ENCODE data around the gene MAPK11. TPM values are rescaled to one million over a fixed set of nuclear protein-coding genes. Genes with fewer than 3 reads are reported as not detected.

MAPK11 gene
- total RNA-seq, 1 donor from 2014 or later = 26.1 TPM

DNA sequence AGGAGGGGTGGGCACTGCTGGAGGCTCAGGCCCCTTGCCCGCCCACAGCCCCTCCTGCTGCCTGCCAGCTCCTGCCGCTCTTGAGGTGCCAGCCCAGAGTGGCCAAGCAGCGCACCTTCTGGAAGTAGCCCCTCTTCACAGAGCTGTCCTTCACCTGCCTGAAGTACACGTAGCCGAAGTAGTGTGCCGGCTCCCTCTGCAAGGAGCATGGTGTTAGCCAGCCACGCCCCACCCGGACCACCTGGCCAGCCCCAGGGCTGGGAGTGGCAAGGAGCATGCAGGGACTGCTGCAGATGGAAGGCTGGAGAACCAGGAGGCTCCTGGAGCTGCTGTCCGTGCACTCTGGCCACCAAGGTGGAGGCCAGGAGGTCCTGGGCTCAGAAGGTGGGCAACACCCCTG, 47.0 kb upstream of the MAPK11 start:
- DNase-seq (peak; percentile 55), ATAC-seq (no peak)
- intact Hi-C loops (cut with DNase I) = no loop called here
- no peak overlapping the region for H3K27ac ChIP-seq
- TF ChIP-seq CTCF (IDR thresholded peaks at IDR 0.05) = no peak
- peaks cover 14% of the 10 kb centered on the region for H3K4me1 ChIP-seq
- no peaks in the 10 kb centered on the region for H3K9me3 ChIP-seq
- H3K4me3 ChIP-seq = no peak overlapping the region
- no peaks in the 10 kb centered on the region for H3K27me3 ChIP-seq
- H3K36me3 ChIP-seq = no peaks in the 10 kb centered on the region

- H3K36me3 ChIP-seq = no peaks in the 10 kb centered on the region
- ATAC-seq (no peak), DNase-seq (peak; percentile 59)
- peaks cover 14% of the 10 kb centered on the region for H3K4me1 ChIP-seq
- no peaks in the 10 kb centered on the region for H3K27me3 ChIP-seq
- intact Hi-C loops (cut with DNase I) = no loop called here
- TF ChIP-seq CTCF (IDR thresholded peaks at IDR 0.05) = no peak
- no peak overlapping the region for H3K27ac ChIP-seq
- no peak overlapping the region for H3K4me3 ChIP-seq
- no peaks in the 10 kb centered on the region for H3K9me3 ChIP-seq
Measured at GRCh38 chr22:50316114-50317065, 46.2 kb upstream of the MAPK11 start.

DNA sequence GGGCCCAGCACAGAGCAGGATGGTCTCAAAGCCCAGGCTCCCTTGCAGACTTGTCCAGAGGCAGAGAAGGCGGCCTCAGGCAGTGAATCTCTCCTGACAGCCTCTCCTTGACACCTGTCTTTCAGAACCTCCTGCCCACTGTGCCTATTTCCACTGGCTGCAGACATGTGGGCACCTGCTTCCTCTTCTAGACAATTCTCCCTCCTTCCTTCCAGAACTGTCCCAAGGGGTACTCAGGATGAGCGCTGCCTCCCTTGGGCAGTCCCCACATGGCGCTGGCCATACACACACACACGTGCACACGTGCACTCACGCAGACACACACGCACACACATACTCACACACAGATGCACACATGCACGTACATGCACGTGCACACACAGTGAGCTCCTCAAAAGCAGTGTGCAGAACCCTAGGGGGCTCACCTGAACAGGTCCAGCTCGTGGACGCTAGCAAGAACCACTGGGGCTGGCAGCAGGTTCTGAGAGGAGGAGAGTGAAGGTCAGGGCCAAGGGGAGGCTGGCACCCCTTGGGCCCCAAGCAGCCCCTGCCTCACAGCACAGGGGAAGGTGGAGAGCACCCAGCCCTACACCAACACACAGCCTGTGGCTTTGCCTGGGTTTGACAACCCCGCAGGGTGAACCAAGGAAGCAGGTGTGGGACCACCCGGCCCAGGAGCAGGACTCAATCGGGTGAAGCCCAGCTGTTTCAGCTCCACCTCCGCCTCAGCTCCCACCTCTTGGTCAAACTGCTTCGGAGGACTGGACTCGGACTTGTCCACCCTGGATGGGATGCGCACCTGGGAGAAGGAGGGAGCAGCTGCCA, 45.3 kb upstream of the MAPK11 start:
- Histone ChIP-seq H3K27ac (no peak overlapping the region), H3K36me3 (no peaks in the 10 kb centered on the region), H3K4me1 (peaks cover 14% of the 10 kb centered on the region), H3K9me3 (no peaks in the 10 kb centered on the region), H3K27me3 (no peaks in the 10 kb centered on the region), H3K4me3 (no peak overlapping the region)
- TF ChIP-seq CTCF (IDR thresholded peaks at IDR 0.05) = no peak
- intact Hi-C loops (cut with DNase I) = no loop called here
- ATAC-seq (no peak), DNase-seq (no peak)

DNA sequence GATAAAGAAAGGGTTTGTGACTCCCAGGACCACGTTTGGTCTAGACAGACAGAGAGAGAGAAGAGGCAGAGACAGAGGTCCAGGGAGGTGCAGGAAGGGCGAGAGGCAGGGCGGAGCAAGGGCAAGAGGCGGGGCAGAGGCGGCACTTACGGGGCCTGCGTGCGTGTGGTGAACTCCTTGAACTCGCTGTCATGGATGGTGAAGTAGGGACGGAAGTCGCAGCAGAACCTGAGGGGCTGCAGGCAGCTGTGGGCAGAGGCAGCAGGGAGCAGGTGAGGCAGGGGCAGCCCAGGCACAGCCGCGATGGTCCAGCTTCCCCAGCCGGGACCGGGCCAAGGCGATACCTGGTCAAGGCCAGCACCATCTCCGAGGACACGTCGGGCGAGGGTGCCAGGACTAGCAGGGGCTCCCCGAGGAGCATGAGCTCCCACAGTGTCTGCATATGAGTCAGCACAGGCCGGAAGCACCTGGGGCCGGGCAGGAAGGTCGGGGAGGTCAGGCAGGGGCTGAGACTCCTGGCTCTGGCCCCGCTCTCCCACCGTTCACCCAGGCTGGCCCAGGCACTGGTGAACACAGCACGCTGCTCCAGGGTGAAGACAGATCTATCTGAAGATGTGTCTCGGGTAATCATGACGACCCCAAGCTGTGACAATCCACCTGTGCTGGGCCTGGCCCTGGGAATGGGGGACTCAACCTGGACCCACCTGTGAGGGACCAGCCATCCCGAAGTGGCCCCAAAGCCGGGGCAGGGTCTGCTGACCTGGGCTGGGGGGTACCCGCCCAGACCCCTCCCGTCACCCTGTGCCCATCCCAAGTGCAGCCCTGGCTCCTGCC, 44.5 kb upstream of the MAPK11 start:
- H3K36me3 ChIP-seq = no peaks in the 10 kb centered on the region
- ATAC-seq = peak; percentile 79
- peak; percentile 91 for DNase-seq

More for the DNA sequence above, 44.5 kb upstream of the MAPK11 start:
- H3K27ac ChIP-seq = peak overlapping the region; percentile 59
- TF ChIP-seq CTCF (IDR thresholded peaks at IDR 0.05) = no peak
- intact Hi-C loops (cut with DNase I) = no loop called here
- H3K4me1 ChIP-seq = peaks cover 20% of the 10 kb centered on the region
- H3K27me3 ChIP-seq = no peaks in the 10 kb centered on the region
- peak overlapping the region; percentile 27 for H3K4me3 ChIP-seq
- no peaks in the 10 kb centered on the region for H3K9me3 ChIP-seq

Measured in upper lobe of right lung (tissue), 1 donor.